GM23248 (cell line): ENCODE results near the gene YOD1.

Experiments
- EZH2 ChIP-seq: fragments of 200-600 bp; sonication (generic); IDR thresholded peaks from 2 replicates; pipeline ENCODE4 v1.6.1; 2018; ENCODE audit warnings: antibody characterized with exemption, mild to moderate bottlenecking; ENCODE audit not compliant: insufficient read depth, poor library complexity, severe bottlenecking
- EZH2phosphoT487 ChIP-seq: fragments of 200-600 bp; sonication (generic); IDR thresholded peaks from 2 replicates; pipeline ENCODE4 v1.6.1; 2018; ENCODE audit warnings: antibody characterized with exemption, moderate library complexity, mild to moderate bottlenecking, low read depth; ENCODE audit not compliant: insufficient read depth

GRCh38 chr1:207048041-207048440 is 3.0 kb downstream of the YOD1 start:
- TF ChIP-seq EZH2, result no peak
- TF ChIP-seq EZH2phosphoT487, result no peak
